ENCODE measurements around the gene IZUMO2.
"Not testable (repeated sequence)": the region's sequence is repeated elsewhere in the genome, so short reads cannot be mapped to it uniquely, and the experiment has no call there.

IZUMO2 gene

DNA sequence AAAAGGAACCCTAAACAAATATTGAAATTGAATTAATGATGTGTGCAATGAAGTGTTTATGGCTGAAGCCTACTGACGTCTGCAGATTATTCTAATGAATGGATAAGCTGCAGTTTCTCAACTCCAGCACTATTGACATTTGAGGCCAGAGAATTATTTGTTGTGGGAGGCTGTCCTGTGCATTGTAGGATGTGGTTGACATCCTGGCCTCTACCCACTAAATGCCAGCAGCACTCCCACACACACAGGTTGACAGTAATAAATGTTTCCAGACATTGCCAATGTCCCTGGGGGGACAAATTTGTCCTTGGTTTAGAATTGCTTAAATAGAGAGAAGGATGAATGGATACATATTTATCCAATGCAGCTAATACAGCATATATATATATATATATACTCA, 21.1 kb upstream of the IZUMO2 start:
- ATAC-seq (no peak), DNase-seq (no peak)

DNA sequence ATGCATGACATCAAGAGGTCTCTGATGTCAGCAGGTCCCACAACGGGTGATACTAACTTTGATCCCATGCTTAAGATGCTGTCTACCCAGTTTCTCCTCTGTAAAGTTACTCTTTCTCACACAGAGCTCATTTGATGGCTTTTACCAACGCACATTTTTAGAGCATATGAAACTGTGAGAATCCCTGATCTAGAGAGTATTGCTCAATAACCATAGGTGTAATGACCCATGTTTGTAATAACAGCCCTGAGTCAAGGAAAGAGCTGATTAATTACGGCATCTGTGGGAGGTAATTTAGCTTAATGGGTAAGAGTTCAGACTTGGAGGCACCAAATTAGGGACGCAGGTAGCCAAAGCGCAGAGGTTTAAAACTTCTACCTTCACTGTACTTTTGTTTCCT, 18.0 kb upstream of the IZUMO2 start:
- ATAC-seq = no peak

DNA sequence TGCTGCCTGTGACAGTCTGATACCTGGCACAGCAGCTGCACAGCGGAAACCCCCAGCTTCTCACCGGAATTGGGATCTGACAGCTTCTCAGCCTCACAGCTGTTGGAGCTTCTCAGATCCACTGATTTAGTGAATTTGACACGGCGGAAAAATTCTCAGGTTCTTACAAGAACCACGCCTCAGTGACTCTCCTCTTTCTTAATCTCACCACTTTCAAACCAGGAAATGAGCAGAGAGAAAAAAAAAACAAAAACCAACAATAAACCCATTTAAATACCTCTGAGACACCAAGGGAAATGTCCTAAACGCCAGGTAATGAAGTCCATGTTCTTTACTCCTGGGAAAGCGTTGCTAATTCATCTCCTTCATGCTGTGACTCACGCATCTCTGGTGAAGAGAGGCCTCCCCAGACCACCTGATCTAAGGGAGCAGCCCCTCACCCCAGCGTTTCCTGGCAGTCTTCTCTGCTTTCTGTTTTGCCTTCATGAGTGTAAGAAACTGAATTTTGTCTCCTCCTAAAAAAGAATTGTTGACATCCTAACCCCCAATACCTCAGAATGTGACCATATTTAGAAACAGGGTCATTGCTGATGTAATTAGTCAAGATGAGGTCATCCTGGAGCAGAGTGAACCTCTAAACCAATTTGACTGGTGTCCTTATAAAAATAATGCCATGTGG, 15.9 kb upstream of the IZUMO2 start:
- no peak for ATAC-seq

More for the DNA sequence above, 18.0 kb upstream of the IZUMO2 start:
- no peak for DNase-seq

DNA sequence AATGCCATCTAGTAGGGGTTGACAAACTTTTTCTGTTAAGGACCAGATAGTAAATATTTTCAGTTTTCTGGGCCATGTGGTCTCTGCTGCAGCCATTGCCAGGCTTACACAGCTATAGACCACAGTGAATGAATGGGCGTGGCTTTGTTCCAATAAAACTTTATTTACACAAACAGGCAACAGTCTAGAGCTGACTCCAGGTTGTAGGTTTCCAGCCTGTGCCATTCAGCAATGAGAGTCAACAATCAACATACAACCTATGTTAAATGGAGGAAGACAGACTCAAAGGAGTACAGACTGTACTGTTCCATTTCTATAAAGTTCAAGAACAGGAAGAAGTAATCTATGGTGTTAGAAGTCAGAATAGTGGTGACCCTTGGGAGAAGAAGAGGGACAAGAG, 15.2 kb upstream of the IZUMO2 start:
- ATAC-seq (no peak), DNase-seq (no peak)

More for the DNA sequence above, 15.9 kb upstream of the IZUMO2 start:
- no peak for DNase-seq

DNA sequence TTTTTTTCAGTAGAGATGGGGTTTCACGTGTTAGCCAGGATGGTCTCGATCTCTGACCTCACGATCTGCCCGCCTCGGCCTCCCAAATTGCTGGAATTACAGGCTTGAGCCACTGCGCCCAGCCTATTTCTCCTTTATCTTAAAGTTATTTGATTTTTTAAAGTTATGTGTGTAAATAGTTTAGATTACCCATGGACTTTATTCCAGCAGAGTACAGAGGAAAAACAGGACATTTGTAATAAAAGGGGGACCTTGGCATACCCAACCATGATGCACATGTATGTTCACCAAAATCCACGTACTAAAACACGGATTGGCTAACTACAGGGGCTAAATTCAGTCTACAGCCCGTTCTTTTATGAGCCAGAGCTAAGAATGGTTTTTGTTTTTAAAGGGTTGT, 13.7 kb upstream of the IZUMO2 start:
- ATAC-seq (no peak), DNase-seq (no peak)

DNA sequence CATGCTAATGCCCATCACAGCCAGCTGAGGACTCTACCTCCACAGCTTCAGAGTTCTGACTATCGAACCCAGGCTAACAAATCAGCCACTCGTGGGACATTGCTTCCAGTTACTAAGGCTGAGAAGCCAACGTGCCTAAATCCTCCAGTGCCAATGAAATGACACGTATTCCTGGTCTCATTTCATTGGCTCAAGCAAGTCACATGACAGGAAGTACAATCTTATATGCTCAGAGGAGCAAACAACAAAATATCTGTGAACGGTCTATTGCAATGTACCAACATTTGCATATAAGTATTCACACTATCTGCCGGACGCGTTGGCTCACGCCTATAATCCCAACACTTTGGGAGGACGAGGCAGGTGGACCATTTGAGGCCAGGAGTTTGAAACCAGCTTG, 12.8 kb upstream of the IZUMO2 start:
- no peak for DNase-seq
- no peak for ATAC-seq

DNA sequence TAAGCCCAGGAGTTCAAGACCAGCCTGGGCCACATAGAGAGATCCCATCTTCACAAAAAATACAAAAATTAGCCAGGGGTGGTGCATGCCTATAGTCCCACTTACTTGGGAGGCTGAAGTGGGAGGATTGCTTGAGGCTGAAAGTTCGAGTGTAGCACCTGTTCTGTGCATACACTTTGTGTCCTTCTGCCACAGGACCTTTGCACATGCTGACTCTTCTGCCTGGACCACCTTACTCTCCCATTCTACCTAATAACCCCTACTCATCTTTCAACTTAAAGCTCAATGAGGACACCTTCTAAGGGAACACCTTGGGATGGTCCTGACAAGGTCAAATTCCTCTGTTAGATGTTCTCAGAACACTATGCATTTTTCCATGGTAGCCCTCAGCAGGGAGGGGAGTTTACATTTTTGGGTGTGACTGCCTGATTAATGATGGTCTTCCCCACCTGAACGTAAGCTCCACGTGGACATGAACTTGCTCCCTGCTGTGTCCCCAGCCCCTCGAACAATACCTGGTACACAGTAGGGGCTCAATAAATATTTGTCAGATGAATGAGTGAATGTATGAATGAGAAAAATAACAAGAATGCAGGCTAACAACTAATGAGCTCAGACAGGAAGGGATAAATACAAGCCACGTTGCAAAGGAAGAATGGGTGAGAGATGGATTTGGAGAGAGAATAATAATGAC, 11.2 kb upstream of the IZUMO2 start:
- DNase-seq = no peak
- no peak for ATAC-seq

DNA sequence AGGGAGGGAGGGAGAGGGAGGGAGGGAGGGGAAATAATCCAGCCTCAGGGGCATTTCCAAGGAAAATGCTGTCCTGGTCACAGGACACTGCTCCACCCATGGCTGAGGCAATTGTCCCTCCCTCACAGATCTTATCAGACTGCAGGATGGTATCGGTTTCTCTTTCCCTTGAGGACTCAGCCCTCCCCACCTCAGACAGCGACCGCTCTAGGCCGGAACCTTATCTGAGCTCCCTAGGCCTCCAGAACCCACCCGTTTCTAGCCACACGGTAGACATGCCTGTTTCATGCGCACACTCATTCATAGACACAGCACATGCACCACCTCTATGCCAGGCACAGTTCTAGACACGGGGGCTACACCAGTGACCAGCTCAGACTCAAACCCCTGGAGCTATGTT, 10.0 kb upstream of the IZUMO2 start:
- DNase-seq = no peak
- ATAC-seq = no peak

DNA sequence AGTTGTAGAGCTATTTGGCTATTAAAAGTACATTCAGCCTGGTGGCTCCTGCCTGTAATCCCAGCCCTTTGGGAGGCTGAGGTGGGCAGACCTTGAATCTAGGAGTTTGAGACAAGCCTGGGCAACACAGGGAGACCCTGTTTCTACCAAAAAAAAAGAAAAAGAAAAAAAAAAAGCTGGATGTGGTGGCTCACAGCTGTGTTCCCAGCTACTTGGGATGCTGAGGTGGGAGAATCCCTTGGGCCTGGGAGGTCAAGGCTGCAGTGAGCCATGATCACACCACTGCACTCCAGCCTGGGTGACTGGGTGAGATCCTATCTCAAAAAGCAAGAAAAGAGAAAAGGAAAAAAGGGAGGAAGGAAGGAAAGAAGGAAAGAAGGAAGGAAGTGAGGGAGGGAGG, 9.6 kb upstream of the IZUMO2 start:
- no peak for ATAC-seq

DNA sequence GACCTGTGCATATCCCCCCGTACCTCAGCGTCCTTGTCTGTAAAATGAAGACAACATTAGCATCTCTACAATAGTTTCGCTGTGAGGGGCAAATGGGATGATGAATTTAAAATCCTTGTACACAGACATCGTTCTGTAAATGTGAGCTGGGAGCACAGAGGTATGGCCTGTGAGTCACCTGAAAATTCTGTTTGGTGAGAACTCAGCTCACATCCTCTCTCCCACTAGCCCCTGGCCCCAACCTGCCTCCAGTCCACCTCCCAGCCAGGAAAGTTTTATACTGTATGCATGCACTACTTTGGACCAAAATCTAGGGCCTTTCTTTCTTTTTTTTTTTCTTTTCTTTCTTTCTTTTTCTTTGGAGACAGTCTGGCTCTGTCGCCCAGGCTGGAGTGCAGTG, 8.7 kb upstream of the IZUMO2 start:
- no peak for ATAC-seq
- no peak for DNase-seq

More for the DNA sequence above, 9.6 kb upstream of the IZUMO2 start:
- DNase-seq = no peak

DNA sequence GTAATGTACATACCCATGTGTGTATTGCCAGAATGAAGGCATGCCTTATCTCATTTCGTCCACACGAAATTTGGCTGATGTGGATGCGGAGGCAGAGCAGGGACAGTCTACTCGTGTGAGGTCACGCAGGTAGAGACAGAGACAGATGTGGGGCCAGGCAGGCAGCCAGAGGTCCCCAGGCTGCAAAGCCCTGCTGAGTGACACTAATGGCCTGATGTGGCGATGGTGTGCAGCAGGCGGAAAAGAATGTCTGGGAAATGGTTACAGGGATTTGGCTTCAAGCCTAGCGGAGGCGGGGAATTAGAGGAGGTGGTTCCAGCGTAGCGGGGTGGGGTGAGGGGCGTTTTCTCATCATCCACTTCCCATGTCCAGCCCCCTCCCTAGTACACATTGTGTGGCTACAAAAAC, 4.2 kb upstream of the IZUMO2 start:
- ATAC-seq = no peak
- DNase-seq = no peak

DNA sequence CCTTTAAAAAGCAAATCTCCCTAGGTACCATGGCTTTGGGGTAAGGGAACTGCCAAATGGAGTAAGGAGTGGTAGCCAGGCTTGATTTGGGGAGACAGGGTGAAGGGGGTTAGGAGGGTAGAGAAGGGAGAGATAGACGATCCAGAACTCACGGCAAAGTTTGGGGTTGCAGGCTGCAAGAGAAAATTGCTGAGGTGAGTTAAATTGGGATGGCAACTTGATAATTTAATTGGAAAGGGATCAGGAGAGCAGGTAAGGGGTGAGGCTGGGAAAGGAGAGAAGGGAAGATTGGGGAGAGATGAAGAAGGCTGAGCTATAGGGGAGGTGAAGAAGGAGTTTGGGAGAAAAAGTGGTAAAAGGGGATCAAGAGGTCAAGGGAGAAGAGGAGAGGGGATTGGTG, 4.0 kb downstream of the IZUMO2 start:
- ATAC-seq (no peak), DNase-seq (no peak)

DNA sequence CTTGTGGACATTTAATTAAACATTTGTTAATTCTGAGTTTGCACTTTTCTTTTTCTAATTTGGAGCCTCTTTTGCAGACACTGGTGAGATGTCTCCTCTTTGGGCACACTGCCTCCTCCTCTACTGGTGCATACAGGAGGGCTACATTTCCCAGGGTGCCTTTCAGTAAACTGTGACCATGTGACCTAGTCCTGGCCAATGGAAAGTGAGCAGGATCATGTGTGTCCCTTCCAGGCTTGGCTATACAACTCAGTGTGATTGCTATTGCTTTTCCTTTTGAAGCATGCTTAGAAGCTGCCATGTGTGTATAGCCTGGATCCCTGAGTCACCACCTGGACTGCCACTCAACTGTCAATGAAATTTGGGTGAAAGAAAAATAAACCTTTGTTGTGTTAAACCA, 4.5 kb downstream of the IZUMO2 start:
- DNase-seq = no peak
- no peak for ATAC-seq

DNA sequence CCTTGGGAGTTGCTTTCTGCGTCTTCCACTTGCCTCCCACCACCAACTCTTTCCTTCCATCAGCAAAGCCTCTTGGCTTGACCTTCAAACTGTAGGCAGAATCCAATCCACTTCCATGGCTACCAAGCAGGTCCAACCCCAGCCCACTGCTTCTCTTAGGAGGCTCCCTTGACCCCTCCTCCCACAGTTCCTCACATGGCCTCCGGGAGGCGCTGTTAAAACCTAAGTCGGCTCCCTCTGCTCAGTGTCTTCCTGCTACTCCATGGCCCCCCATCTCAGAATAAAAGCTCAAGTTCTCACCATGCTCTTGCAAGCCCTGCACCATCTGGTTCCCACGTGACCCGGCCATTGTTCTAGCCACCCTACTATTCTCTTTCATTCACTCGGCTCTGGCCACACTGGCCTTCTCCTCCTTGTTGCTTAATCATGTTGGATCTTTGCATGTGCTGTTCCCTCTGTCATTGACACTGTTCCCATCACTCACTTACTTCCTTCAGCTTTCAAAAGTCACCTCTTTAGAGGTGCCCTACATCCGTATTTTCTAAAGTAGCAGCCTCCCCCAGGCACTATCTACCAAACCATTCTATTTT, 7.5 kb downstream of the IZUMO2 start:
- ATAC-seq = no peak
- no peak for DNase-seq

DNA sequence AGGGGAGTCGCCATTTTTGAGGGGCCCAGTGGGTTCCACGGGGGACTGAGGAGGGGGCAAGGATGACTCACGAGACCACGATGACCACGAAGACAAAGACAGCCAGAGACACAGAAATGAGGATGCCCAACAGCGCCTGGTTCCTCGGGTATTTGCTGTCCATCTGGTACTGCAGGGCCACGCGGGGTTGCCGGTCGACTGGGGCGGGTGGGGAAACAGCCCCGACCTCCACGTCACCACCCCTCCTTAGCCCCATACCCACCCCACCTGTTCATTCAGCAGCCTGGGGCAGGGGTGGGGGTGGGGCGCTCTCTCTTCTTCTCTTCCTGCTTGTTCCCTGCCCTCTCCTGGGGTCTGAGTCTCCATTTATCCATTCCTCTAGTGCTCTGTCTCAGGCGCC, 8.6 kb downstream of the IZUMO2 start:
- DNase-seq (no peak), ATAC-seq (no peak)

DNA sequence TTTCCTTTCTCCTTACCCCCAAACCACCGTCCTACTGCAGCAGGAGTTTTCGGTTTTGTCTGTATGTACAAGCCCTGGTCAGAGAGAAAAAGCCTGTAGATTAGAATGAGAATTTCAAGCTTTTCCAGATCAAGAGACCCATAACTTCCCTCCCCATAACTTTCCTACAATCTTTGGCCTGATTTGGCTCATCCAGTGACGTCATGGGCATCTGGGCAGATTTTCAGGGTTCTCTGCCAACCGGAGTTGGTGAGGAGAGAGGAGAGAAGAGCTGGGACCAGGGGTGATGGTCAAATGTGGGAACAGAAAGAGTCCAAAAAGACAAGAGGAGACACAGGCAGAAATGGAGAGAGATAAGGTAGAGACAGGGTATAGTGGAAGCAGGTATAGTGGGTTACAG, 10.5 kb downstream of the IZUMO2 start:
- no peak for DNase-seq
- ATAC-seq = no peak

DNA sequence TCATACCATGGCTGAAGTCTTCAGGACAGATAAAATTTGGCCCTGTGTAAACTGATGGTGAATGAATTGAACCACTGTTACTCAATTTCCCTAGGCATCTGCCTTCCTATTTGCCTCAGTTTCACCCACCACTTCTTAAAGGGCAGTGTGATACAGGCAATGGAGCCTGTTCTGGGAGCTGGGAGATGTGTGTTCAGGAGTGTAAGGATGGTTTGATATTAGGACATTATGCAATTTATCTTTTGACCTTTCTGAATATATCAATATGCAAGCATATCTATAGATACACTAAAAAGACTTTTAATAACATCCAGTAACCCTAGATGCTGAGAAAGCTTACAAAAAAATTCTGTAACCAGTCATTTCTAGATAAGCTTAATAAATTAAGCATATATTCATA, 14.6 kb downstream of the IZUMO2 start:
- ATAC-seq (no peak), DNase-seq (no peak)

DNA sequence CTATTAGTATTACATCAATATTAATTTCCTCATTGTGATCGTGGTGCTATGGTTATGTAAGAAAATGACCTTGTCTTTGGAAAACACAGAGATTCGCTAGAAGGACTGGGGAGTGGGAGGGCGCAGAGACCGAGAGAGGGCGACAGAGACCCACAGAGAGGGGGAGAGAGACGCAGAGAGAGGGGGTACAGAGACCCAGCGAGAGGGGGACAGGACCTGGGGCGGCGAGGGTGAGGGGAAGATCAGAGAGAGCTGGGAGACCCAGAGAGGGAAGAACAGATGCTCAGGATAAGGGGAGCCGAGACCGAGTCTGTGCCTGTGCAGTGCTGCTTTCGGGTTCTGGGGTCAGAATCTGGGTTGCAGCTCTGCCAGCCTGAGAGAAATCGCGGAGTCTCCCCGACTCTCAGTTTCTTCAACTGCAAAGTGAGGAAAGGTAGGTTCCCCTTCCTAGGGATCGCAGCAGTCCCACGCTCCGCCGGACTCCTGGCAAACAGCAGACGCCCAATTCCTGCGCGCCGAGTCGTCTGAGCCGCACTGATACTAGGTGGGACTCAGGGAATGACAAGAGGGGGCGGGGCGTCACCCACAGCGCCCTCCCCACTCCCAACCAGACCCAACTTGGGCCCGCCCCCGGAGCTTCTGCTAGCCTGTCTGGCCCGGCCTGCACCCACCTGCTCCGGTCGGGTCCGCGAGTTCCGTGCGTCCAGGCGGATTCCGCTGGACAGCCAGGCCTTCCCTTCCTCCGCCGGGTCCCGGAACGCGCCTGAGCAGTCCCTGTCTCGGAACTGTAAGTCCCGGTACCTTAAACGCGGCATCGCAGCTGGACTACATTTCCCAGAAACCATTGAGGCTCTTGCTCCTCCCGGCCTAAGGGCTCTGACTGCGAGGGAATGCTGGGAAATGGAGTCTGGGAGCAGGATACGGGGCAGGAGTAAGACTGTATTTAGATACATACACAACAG, 15.3 kb downstream of the IZUMO2 start:
- ATAC-seq (peak; percentile 93), DNase-seq (peak; percentile 69)

DNA sequence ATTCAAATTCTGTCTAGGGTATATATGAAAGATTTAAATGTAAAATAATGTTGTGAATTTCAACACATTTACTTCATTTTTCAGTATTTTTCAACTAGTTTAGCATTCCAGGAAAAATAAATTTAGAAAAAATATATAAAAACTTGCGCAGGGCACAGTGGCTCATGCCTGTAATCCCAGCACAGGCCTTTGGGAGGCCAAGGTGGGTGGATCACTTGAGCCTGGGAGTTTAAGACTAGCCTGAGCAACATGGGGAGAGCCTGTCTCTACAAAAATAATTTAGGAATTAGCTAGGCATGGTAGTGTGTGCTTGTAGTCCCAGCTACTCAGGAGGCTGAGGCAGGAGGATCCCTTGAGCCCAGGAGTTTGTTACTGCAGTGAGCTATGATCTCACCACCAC, 21.2 kb downstream of the IZUMO2 start:
- not testable (repeated sequence) for ATAC-seq

DNA sequence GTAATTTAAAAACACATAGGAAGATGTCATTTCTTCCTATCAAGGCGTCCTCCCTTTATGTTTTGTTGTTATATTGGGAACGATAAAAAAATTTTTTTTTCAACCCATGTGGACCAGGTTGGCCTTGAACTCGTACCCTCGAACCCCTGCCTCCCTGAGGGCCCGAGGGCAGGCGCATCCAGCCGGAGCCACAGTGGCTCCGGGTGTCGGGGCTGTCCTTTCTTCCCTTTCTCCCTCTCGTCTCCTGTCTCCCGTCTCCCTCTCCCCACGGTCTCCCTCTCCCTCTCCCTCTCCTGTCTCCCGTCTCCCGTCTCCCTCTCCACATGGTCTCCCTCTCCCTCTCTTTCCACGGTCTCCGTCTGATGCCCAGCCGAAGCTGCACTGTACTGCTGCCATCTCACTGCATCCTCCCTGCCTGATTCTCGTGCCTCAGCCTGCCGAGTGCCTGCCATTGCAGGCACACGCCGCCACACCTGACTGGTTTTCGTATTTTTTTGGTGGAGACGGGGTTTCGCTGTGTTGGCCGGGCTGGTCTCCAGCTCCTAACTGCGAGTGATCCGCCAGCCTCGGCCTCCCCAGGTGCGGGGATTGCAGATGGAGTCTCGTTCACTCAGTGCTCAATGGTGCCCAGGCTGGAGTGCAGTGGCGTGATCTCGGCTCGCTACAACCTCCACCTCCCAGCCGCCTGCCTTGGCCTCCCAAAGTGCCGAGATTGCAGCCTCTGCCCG, 22.8 kb downstream of the IZUMO2 start:
- not testable (repeated sequence) for ATAC-seq, DNase-seq

More for the DNA sequence above, 21.2 kb downstream of the IZUMO2 start:
- DNase-seq = not testable (repeated sequence)

DNA sequence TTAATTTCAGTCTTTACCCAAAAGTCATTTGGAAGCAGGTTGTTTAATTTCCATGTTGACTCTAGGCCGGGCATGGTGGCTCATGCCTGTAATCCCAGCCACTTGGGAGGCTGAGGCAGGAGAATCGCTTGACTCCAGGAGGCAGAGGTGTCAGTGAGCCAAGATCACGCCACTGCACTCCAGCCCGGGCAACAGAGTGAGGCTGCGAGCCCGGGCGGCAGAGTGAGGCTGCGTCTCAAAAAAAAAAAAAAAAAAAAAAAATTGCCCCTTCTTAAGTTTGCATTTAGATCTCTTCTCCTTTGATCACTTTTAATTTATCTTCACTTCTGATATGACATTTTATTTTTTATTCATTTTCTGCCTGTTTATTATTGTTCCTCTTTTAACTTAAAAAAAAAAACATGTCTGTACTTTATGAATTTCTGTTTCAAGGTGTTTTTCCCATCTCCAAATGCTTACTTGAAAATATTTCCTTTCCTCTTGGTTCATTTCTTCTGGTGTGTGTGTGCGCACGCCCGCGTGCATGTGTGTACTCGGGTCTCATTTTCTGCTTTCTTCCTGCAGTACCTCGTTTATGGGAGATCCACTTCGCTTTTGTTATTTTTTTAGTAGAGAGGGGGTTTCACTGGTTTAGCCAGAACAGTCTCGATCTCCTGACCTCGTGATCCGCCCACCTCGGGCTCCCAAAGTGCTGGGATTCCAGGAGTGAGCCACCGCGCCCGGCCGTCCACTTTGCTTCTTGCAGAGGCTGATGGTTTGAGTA, 26.3 kb downstream of the IZUMO2 start:
- not testable (repeated sequence) for ATAC-seq, DNase-seq
